OCI-LY1 (cell line): ENCODE data around the gene TPST1.

Experiments used
- H2AFZ ChIP-seq: fragments of 200-600 bp; sonication (generic), shearing (Covaris generic); 2 replicates; pipeline ENCODE4 v1.6.0; 2014; ENCODE audit warnings: antibody characterized with exemption, mild to moderate bottlenecking, low read length
- H3F3A ChIP-seq: fragments of 200-600 bp; sonication (generic), shearing (Covaris generic); 2 replicates; pipeline ENCODE4 v1.6.0; 2014; ENCODE audit warnings: mild to moderate bottlenecking, antibody characterized with exemption, low read length, moderate library complexity; ENCODE audit not compliant: insufficient read depth
- H3K27ac ChIP-seq: fragments of 200-600 bp; sonication (generic); 2 replicates; pipeline ENCODE4 v1.5.1; 2014; ENCODE audit warnings: low read length, mixed run types, mild to moderate bottlenecking, low read depth; ENCODE audit not compliant: poor library complexity, severe bottlenecking
- H3K27me3 ChIP-seq: fragments of 200-600 bp; sonication (generic); 2 replicates; pipeline ENCODE4 v1.6.0; 2014; ENCODE audit warnings: antibody characterized with exemption, mild to moderate bottlenecking, low read length, moderate library complexity; ENCODE audit not compliant: insufficient read depth
- H3K36me3 ChIP-seq: fragments of 200-600 bp; sonication (generic); 2 replicates; pipeline ENCODE4 v1.6.1; 2014; ENCODE audit warnings: mild to moderate bottlenecking, antibody characterized with exemption, low read length, moderate library complexity, mixed read lengths; ENCODE audit not compliant: insufficient read depth
- H3K4me1 ChIP-seq: fragments of 200-600 bp; sonication (generic); 2 replicates; pipeline ENCODE4 v1.5.1; 2014; ENCODE audit warnings: mild to moderate bottlenecking, low read length, moderate library complexity; ENCODE audit not compliant: insufficient read depth, severe bottlenecking
- H3K4me2 ChIP-seq: fragments of 200-600 bp; sonication (generic), shearing (Covaris generic); 2 replicates; pipeline ENCODE4 v1.6.1; 2014; ENCODE audit warnings: low read length
- H3K4me3 ChIP-seq: fragments of 200-600 bp; sonication (generic); 2 replicates; pipeline ENCODE4 v1.5.1; 2014; ENCODE audit warnings: low read length, low read depth, mild to moderate bottlenecking, mixed read lengths; ENCODE audit not compliant: poor library complexity, severe bottlenecking
- H3K79me2 ChIP-seq: fragments of 200-600 bp; shearing (Covaris generic); 2 replicates; pipeline ENCODE4 v1.6.1; 2016; ENCODE audit warnings: mixed run types, low read length, mixed read lengths; ENCODE audit not compliant: insufficient read depth
- H3K9ac ChIP-seq: fragments of 200-600 bp; sonication (generic), shearing (Covaris generic); 2 replicates; pipeline ENCODE4 v1.6.1; 2014; ENCODE audit warnings: mild to moderate bottlenecking, low read length, mixed read lengths
- H3K9me2 ChIP-seq: fragments of 200-600 bp; sonication (generic), shearing (Covaris generic); 2 replicates; pipeline ENCODE4 v1.6.1; 2014; ENCODE audit warnings: low read depth, mild to moderate bottlenecking, low read length, mixed read lengths
- H3K9me3 ChIP-seq: fragments of 200-600 bp; shearing (Covaris generic); 2 replicates; pipeline ENCODE4 v1.6.1; 2014; ENCODE audit warnings: low read length, mixed read lengths
- H4K20me1 ChIP-seq: fragments of 200-600 bp; sonication (generic), shearing (Covaris generic); 2 replicates; pipeline ENCODE4 v1.6.0; 2016; ENCODE audit warnings: mild to moderate bottlenecking, low read length; ENCODE audit not compliant: insufficient read depth
- EZH2 ChIP-seq: fragments of 200-600 bp; sonication (generic), shearing (Covaris generic); IDR thresholded peaks from 2 replicates; pipeline ENCODE4 v1.8.0; 2017; ENCODE audit warnings: borderline replicate concordance, mixed run types, mild to moderate bottlenecking, antibody characterized with exemption, low read length, moderate library complexity, mixed read lengths
- TF ChIP-seq, protein P1 (sequence below): fragments of 200-600 bp; sonication (generic), shearing (Covaris generic); IDR thresholded peaks from 2 replicates; pipeline ENCODE4 v1.5.1; 2017; ENCODE audit warnings: mild to moderate bottlenecking, antibody characterized with exemption, low read length, moderate library complexity, mixed read lengths

The TPST1 gene

DNA sequence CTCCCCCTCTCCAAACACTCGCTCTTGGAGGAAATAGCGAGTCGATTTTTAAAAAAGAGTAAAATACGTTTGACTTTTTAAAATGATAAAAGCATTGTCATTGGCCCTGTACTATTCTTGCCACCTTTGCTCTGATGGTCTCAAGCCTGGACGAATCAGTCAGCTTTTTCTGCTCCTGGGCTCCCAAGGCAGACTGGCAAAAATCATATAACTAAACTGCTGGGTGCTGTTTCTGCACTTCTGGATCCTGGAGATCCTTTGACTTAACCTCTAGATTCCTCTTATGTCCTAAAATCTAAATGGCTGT, 1.8 kb downstream of the TPST1 start:
- Histone ChIP-seq H3K4me3 (no peak overlapping the region), H4K20me1 (no peaks in the 10 kb centered on the region), H3K27ac (no peak overlapping the region), H2AFZ (no peak overlapping the region), H3K4me2 (no peak overlapping the region), H3K4me1 (peaks cover 21% of the 10 kb centered on the region), H3F3A (no peaks in the 10 kb centered on the region), H3K9me2 (no peaks in the 10 kb centered on the region), H3K79me2 (no peaks in the 10 kb centered on the region), H3K9ac (no peak overlapping the region), H3K27me3 (0 out of 2 replicates have a peak, but pooled peaks cover 6% of the 10 kb centered on the region), H3K9me3 (no peaks in the 10 kb centered on the region), H3K36me3 (no peaks in the 10 kb centered on the region)
- TF ChIP-seq, protein P1, sequence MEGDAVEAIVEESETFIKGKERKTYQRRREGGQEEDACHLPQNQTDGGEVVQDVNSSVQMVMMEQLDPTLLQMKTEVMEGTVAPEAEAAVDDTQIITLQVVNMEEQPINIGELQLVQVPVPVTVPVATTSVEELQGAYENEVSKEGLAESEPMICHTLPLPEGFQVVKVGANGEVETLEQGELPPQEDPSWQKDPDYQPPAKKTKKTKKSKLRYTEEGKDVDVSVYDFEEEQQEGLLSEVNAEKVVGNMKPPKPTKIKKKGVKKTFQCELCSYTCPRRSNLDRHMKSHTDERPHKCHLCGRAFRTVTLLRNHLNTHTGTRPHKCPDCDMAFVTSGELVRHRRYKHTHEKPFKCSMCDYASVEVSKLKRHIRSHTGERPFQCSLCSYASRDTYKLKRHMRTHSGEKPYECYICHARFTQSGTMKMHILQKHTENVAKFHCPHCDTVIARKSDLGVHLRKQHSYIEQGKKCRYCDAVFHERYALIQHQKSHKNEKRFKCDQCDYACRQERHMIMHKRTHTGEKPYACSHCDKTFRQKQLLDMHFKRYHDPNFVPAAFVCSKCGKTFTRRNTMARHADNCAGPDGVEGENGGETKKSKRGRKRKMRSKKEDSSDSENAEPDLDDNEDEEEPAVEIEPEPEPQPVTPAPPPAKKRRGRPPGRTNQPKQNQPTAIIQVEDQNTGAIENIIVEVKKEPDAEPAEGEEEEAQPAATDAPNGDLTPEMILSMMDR, result no peak
- TF ChIP-seq EZH2, result no peak

DNA sequence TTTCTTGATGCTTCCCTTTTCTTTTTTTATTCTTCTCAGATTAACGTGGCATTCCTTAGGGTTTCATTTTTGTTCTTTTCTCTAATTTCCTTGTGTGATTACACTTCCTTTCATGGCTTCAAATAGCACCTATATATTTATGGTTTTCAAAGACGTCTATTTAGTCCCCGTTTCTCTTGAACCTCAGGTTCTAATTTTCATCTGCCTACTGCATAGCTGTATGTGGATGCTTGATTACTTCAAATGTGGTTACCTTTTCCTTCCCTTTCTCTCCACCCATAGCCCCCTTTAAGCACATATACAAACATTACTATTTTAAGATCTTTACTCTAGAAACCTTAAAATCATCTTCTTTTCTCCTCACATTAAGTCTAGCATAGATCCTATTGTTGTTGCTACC, 2.4 kb downstream of the TPST1 start:
- Histone ChIP-seq H3K4me1 (peaks cover 21% of the 10 kb centered on the region), H3K9ac (no peak overlapping the region), H3K9me2 (no peaks in the 10 kb centered on the region), H3K27me3 (0 out of 2 replicates have a peak, but pooled peaks cover 6% of the 10 kb centered on the region), H3F3A (no peaks in the 10 kb centered on the region), H3K9me3 (no peaks in the 10 kb centered on the region), H3K4me3 (no peak overlapping the region), H4K20me1 (no peaks in the 10 kb centered on the region), H3K79me2 (no peaks in the 10 kb centered on the region), H2AFZ (no peak overlapping the region), H3K36me3 (no peaks in the 10 kb centered on the region), H3K4me2 (no peak overlapping the region), H3K27ac (no peak overlapping the region)
- TF ChIP-seq, protein P1, result no peak

DNA sequence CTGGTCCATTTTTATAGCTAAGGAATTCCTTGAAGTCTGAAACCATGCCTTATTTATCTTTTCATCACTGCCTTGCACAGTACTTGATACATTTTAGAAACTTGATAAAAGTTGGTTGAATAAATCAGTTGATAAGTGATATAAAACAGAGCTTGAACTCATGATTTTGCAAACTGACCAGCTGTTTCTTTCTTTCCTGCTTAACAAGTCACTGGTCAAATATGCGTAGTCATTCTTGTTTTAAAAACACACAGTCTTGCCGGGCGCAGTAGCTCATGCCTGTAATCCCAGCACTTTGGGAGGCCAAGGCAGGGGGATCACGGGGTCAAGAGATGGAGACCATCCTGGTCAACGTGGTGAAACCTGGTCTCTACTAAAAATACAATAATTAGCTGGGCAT, 6.3 kb downstream of the TPST1 start:
- no peak overlapping the region for H2AFZ ChIP-seq
- H4K20me1 ChIP-seq, result no peaks in the 10 kb centered on the region
- H3K4me2 ChIP-seq, result no peak overlapping the region
- H3K4me1 ChIP-seq, result peaks cover 5% of the 10 kb centered on the region
- H3K79me2 ChIP-seq, result no peaks in the 10 kb centered on the region
- no peak for TF ChIP-seq EZH2
- TF ChIP-seq, protein P1, result no peak
- no peak overlapping the region for H3K4me3 ChIP-seq
- H3K27me3 ChIP-seq, result 0 out of 2 replicates have a peak, but pooled peaks cover under 1% of the 10 kb centered on the region
- H3K36me3 ChIP-seq, result no peaks in the 10 kb centered on the region
- no peaks in the 10 kb centered on the region for H3K9me3 ChIP-seq
- no peak overlapping the region for H3K27ac ChIP-seq
- H3K9me2 ChIP-seq, result no peaks in the 10 kb centered on the region
- H3F3A ChIP-seq, result no peaks in the 10 kb centered on the region
- no peak overlapping the region for H3K9ac ChIP-seq
